Activated naive CD8-positive, alpha-beta T cell treated with anti-CD3 and anti-CD28 coated beads, Interleukin-2, amount 50 U/mL, for 16 hours (primary cell): Measurements from ENCODE around the gene FBN2.

ENCODE experiments used
- DNase-seq: peaks from one replicate; pipeline ENCODE4 v3.0.0-alpha.2; 2020; ENCODE audit warnings: low read depth, low spot score

Gene FBN2

GRCh38 chr5:128538000-128538249 is at the start of gene FBN2:
Gene FBN2, minus strand, starts transcription at chr5:128538245. Its CDS starts 642 bp downstream, at chr5:128537603.
- DNase-seq: no peak

DNA sequence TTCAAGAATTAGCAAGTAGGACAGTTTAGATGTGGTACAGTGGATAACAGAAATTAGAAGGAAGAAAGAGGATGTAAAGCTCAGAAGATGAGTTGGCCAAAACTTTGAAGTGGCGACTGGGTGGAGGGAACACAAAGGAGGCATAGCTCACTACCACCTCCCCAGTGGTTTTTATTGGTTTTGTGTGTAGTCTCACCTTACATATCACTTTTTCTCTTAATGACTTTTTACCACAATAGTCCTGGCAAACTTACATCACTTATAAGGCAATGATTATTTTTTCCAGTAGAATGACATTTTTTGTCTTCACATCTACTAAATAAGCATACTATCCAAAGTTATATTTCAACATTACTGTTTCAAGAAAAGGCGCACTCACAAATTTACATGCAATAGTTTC is 49.2 kb upstream of the FBN2 start:
- DNase-seq: no peak

GRCh38 chr5:128586848-128587247 is 48.8 kb upstream of the FBN2 start:
- DNase-seq: no peak

DNA sequence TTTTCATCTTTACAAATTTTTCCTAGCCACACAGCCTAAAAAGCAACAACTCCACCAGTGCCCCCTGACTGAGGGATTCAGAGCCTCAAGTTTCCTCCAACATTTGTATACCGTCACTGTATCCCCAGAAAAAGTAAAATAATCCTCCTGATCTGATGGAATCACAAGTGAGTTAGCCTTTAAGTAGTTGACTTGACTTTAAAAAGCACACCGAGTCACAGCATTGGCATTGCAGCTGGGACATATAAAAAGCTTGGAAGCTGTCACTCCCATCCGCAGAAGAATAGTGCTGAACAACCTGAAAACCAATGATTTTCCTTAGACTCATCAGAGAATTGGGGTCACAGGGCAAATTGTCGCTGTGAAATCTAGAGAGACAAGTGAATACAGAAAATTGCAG is 41.6 kb upstream of the FBN2 start:
- DNase-seq: no peak

- no peak for DNase-seq
These were observed 41.0 kb upstream of the FBN2 start for GRCh38 chr5:128579093-128579492.

GRCh38 chr5:128574041-128574440 is 36.0 kb upstream of the FBN2 start:
- DNase-seq: no peak

DNA sequence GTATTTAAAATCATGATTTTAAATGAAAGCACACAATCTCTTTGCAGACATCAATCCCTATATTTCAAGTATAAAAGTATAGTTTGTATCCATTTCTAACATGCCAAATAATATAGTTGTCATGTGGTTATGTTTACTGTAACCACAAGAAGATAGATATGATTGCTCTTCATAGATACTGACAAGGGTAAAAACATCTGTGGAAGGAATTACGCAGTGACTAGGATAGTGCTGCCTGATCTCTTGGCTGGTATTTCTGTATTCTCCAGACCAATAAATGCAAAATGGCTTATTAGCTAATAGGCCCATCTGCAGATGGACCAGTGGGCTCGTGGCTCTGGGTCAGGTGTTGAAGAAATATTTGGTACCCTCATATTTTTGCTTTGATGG is 34.9 kb upstream of the FBN2 start:
- no peak for DNase-seq

DNA sequence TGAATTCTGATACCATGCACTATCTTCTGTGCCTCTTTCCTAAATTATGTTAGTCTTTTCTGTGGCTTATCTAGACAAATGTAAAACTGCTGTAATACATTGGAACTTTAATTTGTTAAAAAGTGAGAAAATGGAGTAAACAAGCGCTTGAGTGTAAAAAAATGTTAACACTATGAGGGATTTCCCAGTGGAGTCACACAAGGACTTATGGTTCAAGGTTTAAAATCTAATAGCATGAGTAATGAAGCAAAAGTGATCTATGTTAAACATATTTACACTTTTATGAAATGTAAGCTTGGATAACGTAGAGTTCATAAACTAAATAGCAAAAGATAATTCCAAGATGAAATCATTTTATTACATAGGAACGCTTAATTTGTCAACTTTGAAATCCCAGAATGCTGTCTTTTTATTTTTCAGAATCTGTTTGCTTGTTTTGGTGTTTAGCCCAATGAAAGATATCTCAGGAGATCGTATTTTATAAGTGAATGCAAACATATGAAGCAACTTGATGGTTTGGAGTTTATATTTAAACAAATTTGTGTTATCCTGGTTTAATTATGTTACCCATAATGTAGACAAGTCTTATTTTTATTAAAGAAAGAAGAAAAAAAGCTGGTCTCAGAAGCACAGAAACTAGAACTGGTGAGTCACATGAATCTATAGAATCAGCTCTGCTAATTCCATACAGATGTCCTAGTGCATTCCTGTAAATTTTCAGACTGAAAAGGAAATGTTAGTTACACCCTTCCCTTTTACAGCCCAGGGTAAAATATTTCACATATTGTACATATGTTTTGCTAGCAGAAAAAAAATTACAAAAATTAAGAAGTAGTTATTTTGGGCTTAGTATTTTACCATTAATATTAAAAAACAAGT is 34.2 kb upstream of the FBN2 start:
- DNase-seq: no peak

- DNase-seq: no peak
These were observed 28.1 kb upstream of the FBN2 start for GRCh38 chr5:128566178-128566577.

DNA sequence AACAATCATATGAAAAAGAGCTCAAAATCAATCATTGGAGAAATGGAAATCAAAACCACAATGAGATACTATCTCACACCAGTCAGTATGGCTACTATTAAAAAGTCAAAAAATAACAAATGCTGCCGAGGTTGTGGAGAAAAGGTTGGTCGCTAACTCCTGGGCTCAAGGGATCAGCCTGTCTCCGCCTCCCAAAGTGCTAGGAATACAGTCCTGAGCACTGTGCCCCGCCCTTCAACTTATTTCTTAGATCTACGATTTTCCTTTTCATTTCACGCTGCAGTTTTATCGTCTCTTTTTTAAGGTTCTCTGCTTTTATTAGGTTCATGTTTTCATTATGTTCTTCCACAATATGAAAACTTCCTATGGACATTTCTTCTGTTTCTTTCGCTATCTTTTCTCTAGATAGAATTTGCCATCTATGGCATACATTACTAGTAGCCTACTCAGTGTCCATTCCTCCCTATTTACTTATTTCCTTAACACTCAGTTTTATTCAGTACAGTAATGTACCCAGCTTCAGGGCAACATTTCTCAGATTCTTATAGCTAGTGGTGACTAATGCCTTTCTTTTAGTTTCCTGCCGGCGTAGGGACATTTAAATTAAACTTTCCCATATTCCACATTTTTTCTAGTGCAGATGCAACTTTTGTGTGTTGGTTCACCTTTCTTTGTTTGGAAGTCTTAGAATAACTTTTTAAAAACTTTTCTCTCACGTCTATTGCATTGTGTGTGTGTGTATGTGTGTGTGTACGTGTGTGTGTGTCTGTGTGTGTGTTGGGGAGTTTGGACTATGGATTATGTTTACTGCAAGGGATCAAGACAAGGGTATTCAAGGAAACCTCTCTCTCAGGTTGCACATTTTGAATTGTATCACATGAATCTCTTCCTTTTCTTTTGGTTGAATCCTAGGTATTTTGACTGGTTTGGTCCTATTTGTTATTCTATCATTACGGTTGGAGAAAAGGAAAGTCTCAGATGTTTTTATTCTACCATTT is 21.6 kb upstream of the FBN2 start:
- DNase-seq: no peak

DNA sequence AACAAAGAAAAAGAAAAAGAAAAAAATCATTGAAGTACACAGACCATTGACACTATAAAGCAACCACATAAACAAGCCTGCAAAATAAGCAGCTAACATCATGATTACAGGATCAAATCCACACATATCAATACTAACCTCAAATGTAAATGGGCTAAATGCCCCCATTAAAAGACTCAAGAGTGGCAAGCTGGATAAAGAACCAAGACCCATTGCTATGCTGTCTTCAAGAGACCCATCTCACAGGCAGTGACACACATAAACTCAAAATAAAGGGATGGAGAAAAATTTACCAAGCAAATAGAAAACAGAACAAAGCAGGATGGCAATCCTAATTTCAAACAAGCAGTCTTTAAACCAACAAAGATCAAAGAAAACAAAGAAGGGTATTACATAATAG is 15.7 kb upstream of the FBN2 start:
- no peak for DNase-seq

GRCh38 chr5:128551476-128551875 is 13.4 kb upstream of the FBN2 start:
- no peak for DNase-seq

DNA sequence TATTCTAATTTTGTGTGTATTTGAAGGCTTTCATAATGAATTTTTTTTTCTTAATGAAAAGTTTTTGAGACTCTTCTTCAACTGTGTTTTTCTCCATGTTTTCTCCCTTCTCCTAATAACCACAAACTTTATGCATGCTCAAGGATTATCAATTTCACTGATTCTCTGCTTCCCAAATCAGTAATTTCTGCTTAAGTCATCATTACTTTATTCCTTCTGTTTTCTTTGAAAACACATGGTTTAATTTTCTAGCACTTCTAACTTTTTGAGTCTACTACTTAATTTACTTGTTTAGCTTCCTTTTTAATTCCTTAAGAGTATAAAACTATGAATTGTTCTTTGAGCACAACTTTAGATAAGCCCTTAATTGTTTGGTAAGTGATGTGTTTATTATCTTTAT is 11.5 kb upstream of the FBN2 start:
- DNase-seq: no peak

DNA sequence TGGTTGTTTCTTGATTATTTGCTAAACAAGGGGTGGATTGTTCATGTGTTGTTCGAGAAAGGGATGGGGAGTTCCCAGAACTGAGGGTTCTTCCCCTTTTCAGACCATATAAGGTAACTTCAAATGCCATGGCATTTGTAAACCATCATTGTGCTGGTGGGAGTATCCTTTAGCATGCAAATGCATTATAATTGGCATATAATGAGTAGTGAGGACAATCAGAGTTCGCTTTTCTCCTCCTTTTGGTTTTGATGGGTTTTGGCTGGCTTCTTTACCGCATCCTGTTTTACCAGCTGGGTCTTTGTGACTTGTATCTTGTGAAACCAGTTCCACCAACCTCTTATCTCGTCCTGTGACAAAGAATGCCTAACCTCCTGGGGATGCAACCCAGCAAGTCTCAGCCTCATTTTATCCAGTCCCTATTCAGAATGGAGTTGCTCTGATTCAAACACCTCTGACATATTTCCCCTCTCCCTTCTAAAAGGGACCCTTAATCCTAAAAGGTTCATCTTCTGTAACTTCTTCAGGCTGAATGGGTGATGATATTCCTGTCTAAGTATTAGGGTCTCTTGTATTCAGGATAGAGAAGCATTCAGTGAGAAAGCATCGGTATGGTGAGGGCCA is 8.7 kb upstream of the FBN2 start:
- DNase-seq: no peak

DNA sequence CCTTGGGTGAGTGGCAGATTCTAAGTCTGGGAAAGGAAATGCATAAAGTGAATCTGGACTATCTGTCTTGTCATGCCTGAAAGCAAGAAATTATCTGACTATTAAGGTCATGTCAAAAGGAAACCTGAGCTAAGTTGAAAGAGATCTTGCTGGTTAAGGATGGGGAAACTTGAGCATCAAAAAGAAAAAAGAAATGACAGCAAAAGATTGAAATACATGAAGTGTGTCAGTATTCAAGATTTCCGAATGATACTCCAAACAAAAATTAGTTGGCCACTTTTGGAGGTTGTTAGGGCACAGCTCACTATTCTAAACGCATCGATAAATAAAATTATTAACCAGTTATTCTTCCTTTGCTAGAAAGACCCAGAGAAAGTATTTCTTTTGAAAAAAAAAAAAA is 3.3 kb upstream of the FBN2 start:
- no peak for DNase-seq

GRCh38 chr5:128539038-128539429 is 989 bp upstream of the FBN2 start:
- DNase-seq: no peak

DNA sequence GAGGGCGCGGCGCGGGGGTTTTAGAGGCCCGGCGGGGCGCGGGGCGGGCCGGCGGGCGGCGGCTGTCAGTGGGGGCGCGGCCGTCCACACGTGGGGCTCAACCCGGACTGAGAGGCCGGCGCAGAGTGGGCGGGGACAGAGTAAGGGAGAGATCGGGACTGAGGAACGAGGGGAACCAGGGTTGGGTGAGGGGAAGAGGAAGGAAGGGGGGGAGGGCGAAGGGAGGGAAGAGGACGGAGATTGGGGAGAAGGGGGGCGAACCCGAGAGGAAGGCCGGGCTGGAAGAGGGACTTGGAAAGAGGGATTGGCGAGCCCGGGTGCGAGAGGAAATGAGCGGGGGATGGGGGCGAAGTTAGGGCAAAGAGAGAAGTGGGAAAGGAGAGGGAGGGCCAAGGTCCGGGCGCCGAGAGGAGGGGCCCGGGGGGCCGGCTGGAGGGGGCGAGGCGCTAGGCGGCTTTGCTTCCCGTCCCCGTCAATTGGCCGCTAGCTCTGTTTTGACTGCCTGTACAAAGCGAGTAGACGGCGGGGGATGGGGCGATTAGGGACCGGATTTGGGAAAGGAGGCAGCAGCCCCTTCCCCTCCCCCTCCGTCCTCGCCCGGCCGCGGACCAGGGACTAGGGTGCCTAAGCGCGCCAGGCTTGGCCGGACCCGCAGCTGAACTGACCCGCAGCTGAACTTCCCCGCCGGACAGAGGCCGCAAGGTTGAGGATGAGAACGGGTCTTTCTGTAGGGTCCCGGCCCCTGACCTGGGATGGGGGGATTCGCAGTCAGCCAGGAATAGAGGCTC is 399 bp upstream of the FBN2 start:
- DNase-seq: no peak

DNA sequence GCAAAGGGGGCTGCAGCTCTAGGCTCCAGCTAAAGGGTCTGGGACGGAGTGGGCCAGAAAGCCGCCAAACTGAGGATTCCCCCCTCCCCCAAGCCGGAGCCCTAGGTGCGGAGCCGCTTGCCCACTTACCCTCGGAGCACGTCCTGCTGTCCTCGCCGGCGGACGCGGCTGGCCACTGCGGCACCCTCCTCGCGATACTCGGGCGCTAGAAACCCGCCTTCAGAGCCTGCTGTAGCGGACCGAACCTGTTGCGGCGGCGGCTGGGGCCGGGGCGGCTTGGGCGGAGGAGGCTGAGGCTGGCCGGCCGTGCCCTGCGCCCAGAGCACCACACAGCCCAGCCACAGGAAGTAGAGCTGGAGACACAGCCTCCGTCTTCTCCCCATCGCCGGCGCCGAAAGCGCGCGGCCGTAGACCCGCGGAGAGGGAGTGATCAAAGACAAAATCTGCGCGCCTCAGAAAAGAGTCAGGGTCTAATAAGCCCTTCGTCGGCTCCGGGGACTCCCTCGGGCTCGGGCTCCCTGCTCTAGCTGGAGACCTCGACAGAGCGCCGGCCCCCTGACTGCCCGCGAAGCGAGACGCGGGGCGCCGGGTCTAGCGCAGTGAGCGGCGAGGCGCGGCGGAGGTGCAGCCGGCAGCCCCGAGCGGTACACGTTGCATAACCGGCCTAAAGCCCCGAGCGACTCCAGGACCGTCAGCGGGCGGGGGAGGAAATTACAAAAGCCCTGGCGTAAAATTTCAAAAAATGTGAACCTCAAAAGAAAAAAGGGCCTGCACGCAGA is 635 bp downstream of the FBN2 start:
- no peak for DNase-seq

DNA sequence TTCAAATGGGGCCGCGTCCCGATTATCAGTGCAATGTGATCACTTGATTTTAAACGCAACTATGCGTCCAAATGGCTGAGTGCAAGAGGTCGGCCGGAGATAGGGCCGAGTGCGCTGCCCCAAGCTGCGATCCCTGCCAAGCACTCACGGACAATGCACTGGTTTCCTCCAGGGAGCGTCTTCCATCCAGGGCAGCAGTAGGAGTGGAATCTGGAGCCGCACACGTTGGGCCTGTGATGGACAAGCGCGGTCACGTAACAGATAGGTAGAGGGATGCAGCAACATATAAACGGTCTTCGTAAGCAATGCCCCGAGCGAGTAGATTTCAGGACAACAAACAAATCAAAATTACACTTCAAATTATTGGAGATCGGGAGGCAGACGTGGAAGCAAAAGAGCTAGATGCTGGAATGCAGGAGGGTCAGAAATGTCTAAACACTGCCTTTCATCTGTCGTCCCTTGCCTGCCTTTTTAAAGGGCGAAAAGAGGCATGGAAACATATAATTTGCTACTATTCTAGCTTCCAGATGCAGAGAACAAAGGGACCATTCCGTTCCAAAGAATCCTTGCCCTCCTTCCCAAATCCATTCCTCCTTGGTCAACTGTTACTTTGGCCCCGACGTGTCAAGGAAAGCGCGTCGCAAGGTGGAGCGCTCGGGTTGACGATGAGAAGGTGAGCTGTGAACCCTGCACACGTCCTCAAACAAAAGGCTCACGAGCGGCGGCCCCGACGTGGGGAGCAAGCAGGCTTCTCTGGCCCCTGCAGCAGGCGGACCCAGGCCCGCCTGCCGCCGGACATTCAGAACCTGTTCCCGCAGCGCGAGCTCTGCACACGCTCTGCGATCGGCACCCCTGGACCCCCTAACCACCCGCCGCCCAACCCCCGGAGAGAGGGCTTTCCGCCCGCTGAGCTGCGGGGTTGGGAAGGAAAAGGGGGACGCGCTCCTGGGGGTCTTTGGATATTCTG is 1.5 kb downstream of the FBN2 start:
- no peak for DNase-seq

DNA sequence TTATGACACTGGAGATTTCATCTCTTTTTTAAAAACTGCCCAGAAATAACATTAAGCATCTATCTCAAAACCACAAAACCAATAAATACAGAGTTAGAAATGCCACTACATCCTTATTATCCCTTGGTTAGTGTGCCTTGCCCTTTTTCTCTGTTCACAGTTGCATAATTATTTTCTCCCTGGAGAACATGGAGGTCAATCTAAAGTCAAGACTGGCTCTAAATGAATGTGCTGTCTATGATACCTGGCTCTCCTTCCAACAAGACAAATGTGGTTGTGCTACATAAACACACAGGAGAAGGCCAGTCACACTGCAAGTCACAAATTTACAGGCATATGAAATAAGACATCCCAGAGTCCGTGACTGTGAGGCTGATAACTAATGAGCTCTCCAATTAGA is 2.8 kb downstream of the FBN2 start:
- DNase-seq: no peak
